HG02943 (cell line): ENCODE measurements around the gene IPO11.
"Not testable (repeated sequence)": the region's sequence is repeated elsewhere in the genome, so short reads cannot be mapped to it uniquely, and the experiment has no call there.

Source experiments
- ATAC-seq: cut with Tn5 transposase; IDR thresholded peaks from one replicate; pipeline ENCODE4 v1.9.1; 2021; ENCODE audit warnings: mild to moderate bottlenecking, low read depth, moderate library complexity; ENCODE audit not compliant: unreplicated experiment

Gene IPO11

GRCh38 chr5:62631909-62632580 lies 219.5 kb downstream of the IPO11 start:
- ATAC-seq, result no peak

- ATAC-seq, result no peak
Measured at GRCh38 chr5:62633243-62633642, 220.7 kb downstream of the IPO11 start.

DNA sequence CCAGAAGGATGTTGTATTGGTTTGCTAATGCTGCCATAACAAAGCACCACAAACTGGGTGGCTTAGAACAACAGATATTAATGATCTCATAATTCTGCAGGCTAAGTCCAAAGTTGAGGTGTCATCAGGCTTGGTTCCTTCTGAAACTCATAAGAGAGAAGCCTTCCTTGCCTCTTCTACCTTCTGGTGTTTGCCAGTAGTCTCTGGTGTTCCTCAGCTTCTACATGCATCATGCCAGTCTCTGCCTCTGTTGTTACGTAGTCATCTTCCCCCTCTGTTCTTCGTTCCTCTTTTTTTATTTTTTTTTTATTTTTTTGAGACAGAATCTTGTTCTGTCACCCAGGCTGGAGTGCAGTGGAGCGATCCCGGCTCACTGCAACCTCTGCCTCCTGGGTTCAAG lies 227.9 kb downstream of the IPO11 start:
- no peak for ATAC-seq

DNA sequence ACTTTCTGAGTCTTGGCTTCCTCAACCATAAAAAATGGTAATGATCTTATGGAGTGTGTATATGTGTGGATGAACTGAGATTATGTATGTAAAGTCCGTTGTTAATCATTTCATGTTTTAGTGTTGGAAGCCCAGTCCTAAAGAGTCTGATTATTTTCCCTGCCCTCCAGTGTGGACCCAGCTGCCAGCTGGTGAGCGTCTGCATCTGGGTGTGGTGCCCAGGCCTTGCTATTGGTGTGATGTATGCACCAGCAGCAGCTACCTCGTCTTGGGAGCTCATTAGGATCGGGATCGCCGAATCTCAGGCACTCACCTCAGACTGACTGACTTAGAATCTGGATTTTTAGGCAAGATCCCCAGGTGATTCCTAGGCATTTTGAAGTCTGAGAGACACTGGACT lies 229.9 kb downstream of the IPO11 start:
- no peak for ATAC-seq

DNA sequence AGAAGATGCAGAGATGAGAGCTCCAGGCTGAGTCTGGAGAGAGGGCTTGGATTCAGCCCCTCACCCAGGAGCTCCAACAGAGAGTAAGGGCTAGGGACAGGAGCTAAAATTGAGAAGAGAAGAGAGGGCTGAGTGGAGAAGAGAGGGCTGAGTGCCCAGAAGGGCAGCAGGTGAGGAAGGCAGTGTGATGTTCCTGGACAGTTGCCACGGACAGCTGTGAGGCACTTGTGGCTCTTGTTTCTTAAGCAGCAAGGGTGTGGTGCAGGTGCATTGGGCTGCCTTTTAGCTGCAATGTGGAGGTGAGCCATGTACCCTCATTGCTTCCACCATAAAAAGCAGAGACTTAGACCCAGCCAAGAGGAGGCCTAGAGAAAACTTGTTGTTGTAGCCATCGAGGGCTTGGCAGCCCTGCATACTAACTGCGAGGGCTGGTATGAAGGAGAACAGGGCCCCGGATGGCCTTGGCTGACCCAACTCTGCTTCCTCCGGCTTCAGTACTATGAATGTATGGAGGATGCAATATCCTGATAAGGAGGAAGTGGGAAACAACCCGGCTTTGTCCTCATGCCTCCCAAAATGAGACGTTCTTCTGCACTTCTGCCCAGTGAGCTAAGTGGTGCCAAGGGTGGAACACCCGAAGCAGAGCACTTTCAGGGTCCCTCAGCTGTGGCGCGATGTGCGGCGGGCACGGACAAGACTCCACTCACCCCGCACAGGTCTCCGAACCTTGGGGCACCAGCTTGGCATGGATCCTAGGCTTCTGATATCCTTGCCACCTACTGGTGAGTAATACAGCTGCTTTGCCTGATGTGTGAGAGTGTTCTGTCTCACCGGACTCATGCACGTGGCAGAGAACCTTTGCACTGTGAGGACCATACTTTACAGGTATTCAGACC lies 231.2 kb downstream of the IPO11 start:
- no peak for ATAC-seq

GRCh38 chr5:62645223-62645622 lies 232.7 kb downstream of the IPO11 start:
- ATAC-seq, result no peak

- ATAC-seq, result no peak
Measured at GRCh38 chr5:62647241-62647640, 234.7 kb downstream of the IPO11 start.

GRCh38 chr5:62649025-62649424 lies 236.5 kb downstream of the IPO11 start:
- no peak for ATAC-seq

- ATAC-seq, result no peak
Measured at GRCh38 chr5:62649476-62650113, 237.0 kb downstream of the IPO11 start.

- no peak for ATAC-seq
Measured at GRCh38 chr5:62650197-62650596, 237.6 kb downstream of the IPO11 start.

DNA sequence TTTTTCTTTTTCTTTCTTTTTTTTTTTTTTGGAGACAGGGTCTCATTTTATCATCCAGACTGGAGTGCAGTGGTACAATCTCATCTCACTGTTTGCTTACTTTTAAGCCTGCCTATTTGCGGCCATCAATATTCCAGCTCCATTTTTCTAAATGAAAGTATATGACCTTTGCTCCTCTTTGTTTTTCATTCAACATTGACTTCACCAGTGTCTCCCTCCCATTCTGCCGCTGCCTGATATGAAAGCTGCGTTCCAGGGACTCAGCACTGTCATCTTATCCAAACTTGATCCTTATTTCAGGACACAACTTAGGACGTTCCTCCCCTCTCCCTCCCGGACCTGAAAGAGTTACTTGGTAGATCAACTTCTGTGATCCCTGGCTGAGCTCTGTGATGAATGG lies 239.7 kb downstream of the IPO11 start:
- no peak for ATAC-seq

- ATAC-seq, result no peak
Measured at GRCh38 chr5:62653001-62653863, 240.7 kb downstream of the IPO11 start.

GRCh38 chr5:62653864-62654575 lies 241.5 kb downstream of the IPO11 start:
- ATAC-seq, result no peak

DNA sequence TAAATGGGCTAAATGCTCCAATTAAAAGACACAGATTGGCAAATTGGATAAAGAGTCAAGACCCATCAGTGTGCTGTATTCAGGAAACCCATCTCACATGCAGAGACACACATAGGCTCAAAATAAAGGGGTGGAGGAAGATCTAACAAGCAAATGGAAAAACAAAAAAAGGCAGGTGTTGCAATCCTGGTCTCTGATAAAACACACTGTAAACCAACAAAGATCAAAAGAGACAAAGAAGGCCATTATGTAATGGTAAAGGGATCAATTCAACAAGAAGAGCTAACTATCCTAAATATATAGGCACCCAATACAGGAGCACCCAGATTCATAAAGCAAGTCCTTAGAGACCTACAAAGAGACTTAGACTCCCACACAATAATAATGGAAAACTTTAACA lies 245.2 kb downstream of the IPO11 start:
- ATAC-seq, result not testable (repeated sequence)

DNA sequence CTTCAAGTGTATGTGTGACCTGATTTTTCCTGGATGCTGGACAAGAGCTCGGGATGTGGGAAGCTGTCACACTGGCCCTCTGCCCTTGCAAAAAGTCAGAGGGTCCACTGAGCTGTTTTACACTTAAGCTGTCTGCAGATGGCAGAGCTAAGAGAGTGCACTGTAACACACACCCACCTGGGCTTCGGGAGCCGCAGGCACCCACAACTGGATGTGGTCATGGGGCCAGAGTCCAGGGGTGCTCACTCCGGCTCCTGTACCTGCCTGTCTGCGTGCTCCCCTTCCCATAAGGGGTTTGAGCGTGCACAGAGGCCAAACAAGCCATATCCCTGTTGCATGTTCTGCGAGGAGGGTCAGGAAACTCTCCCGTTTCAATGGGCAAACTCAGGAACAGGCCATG lies 248.6 kb downstream of the IPO11 start:
- ATAC-seq, result no peak

GRCh38 chr5:62662521-62662920 lies 250.0 kb downstream of the IPO11 start:
- ATAC-seq, result no peak

GRCh38 chr5:62671479-62671878 lies 258.9 kb downstream of the IPO11 start:
- ATAC-seq, result no peak

- not testable (repeated sequence) for ATAC-seq
Measured at GRCh38 chr5:62676596-62676995, 264.0 kb downstream of the IPO11 start.
